NCI-H1930 (cell line): ENCODE data around the gene CDIPT.
"Not testable (repeated sequence)": the region's sequence is repeated elsewhere in the genome, so short reads cannot be mapped to it uniquely, and the experiment has no call there.

Experiments
- DNase-seq, 2 experiments: peaks; one replicate each; lab custom pipeline; 2025; lab: John Stamatoyannopoulos, UW

The CDIPT gene

DNA sequence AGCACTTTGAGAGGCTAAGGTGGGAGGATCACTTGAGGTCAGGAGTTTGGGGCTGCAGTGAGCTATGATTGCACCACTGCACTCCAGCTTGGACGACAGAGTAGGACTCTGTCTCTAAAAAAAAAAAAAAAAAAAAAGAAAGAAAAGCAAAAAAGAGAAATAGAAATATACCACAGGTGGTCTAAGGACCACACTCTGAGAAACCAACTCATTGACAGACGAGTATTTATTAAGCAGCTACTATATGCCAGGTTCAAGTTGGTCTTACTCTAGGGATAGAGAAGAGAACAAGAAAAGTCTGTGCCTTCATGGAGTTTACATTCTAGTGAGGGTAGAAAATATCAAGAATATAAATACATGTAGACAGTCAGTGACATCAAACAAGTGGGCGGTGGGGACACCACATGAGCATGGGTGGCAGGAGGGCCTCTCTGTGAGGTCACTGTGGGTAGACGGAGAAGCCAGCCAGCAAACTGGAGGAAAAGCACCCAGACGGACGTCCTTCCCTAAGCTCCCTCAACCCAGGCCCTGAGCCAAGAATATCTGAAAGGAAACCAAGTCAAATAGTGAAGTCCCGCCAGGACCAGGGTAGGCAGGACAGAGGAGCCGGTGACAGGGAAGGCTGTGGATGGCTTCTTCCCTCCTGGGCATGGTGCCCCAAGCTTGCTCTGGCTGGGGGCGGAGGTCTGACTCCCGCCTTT lies 4.7 kb downstream of the CDIPT start:
- DNase-seq: no peak

DNA sequence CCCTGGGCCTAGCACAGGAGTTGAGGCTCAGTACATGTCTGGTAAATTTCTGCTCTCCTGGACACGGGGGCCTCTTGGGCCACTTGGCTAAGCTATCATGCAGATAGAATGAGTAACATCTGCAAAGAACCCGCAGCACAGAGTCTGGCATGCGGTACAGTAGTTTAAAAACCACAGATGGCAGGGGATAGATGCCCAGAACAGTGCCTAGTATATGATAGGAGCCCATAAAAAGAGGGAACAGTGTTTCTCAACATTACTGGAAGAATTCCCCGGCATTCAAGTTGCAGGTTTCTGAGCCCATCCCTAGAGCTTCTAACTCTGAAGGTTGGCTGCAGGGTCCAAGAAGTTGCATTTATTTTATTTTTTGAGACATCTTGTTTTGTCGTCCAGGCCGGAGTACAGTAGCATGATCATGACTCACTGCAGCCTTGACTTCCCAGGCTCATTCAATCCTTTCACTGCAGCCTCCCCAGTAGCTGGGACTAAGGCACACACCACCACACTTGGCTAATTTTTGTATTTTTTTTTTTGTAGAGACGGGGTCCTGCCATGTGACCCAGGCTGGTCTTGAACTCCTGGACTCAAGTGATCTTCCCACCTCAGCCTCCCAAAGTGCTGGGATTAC lies 5.8 kb downstream of the CDIPT start:
- DNase-seq: no peak

DNA sequence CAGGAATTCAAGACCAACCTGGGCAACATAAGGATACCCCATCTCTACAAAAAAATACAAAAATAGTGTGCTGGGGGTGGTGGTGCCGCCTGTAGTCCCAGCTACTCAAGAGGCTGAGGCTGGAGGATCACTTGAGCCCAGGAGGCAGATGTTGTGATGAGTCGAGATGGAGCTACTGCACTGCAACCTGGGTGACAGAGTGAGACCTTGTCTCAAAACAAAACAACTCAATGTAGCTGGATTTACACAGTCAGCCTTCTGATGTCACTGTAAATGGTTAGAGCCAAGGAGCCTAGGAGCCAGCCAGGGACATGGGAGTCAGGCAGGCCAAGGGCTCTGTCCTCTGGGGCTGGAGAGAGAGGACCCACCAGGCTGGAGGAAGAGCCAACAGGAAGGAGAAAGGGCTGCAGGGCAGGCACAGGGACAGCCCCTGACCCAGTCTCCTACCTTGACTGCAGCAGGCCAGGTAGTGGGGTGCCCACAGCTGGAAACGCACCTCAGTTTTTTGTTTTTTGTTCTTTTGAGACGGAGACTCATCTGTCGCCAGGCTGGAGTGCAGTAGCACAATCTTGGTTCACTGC lies 8.4 kb downstream of the CDIPT start:
- no peak for DNase-seq

DNA sequence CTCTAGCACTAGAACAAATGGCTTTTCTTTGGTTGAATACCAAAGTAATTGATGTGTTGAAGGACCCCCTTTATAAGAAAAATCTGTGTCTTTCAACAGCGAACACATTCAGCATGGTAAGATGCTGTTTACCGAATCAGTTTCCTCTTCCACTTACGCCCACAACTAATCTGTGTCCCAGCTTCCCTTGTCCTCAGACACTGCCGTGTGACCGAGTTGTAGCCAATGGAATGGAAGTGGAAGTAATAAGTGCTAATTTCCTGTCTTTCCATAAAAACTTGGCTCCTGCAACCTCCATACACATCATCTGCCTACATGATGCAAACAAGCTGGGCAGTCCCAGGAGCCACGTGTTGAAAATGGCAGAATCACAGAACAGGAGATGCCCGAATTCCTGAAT lies 10.4 kb downstream of the CDIPT start:
- no peak for DNase-seq

DNA sequence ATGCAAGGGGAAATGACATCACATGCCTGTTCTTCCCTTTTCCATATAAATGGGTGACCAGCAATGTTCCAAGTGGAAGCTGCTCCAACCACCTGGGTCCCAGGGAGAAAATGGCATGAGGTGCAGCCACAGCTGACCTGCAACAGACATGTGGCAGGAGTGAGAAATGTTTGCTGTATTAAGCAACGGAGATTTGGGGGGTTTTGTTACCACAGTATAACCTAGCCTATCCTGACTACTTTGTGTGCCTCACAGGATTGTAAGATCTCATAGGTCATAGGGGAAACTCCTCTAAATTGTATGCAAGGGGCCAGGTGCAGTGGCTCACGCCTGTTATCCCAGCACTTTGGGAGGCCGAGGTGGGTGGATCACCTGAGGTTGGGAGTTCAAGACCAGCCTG lies 12.0 kb downstream of the CDIPT start:
- DNase-seq: no peak

DNA sequence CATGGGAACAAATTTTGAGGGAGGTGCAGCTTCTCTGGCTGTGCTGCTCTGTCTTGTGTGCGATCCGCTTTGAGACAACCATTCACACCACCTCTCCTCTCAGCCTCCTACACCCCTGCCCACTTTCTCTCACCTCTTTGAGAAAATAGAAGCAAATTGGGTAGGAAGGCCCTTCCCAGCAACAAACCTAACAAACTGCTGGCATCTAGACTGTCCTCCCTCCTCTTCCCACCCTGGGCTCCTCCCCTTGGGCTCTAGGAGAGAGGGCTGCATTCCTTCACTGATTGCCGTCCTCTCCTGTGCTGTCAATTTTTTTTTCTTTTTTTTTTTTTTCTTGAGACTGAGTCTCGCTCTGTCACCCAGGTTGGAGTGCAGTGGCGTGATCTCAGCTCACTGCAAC lies 13.5 kb downstream of the CDIPT start:
- no peak for DNase-seq

DNA sequence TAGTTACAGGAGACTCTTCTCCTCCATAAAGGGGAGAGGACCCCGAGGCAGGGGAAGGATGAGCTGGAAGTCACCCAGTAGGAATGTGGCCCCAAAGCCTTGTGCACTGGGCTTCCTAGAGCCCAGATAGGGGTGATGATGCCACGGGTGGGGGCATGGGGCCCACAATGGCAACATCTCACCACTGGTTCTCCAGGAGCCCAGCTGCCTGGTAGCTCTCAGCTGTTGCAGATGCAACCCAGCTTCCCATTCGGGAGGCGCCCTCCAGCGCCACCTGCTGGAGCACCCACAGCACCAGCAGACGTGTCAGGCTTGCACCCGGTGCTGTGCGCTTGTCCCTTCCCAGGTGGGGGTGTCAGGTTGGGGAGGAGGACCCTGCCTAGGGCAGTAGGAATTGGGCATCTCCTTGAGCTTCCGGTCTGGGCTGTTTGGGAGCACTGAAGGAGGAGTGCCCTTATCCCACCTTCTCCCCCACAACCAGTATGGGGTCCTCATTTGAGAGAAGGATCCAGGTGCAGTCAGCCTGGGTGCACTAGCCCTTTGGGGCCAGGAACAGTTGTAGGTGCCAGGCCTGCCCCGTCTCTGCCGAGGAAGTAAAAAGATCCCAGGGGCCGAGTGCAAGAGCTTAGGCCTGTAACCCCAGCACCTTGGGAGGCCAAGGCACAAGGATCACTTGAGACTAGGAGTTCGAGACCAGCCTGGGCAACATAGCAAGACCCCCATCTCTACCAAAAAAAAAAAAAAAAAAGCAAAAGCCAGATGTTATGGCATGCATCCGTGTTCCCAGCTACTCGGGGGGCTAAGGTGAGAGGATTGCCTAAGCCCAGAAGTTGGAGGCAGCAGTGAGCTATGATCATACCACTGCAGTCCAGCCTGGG lies 14.4 kb downstream of the CDIPT start:
- DNase-seq: peak in 1 of 2 experiments; percentile 80

DNA sequence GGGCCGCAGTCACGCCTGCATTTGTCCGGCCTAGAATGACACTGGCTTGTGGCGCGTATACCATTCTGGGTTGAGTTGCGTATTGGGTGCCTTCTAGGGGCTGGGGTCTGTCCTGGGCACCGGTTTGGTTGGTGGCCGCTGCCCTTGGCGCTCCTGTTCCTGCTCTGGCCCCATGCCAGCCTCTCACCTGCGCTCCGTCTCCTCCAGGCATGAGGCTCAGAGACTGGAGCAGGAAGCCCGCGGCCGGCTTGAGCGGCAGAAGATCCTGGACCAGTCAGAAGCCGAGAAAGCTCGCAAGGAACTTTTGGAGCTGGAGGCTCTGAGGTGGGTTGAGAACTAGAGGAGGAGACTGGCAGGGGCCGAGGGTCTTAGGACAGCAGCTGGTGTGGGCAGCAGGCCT lies 17.4 kb downstream of the CDIPT start:
- DNase-seq: no peak

DNA sequence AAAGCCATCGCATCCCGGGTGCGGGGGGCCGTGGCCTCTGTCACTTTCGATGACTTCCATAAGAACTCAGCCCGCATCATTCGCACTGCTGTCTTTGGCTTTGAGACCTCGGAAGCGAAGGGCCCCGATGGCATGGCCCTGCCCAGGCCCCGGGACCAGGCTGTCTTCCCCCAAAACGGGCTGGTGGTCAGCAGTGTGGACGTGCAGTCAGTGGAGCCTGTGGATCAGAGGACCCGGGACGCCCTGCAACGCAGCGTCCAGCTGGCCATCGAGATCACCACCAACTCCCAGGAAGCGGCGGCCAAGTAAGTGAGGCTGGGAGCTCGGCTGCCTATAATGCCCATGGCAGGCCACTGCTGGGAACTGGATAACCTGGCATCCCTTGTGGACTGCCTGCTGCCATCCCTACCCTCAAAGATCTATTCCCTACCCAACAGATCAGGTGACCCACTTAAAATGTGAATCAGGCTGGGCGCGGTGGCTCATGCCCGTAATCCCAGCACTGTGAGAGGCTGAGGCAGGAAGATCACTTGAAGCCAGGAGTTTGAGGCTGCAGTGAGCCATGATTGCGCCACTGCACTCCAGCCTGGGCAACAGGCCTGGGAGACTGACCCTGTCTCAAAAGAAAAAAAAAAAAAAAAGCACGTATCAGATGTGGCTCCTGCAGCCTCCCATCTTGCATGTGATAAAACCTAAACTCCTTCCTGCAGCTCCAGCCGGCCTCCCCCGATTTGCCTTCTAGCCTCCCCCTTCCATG lies 18.3 kb downstream of the CDIPT start:
- no peak for DNase-seq

DNA sequence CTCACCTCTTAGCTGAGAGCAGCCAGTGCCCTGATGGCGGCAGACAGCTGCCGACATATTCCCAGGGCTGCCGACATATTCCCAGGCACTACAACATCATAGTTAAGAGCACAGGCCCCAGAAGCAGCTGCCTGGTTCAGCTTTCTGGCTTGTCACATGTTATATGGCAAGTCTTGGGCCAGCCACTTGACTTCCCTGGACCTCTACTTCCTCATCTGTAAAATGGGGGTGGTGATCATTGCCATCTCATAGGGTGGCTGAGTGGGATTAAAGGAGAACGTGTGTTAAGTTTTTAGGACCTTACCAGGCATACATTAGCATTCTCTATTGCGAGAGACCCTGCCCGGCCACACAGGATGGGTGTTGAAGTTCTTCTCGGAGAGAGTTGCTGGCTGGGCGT lies 19.1 kb downstream of the CDIPT start:
- DNase-seq: no peak

DNA sequence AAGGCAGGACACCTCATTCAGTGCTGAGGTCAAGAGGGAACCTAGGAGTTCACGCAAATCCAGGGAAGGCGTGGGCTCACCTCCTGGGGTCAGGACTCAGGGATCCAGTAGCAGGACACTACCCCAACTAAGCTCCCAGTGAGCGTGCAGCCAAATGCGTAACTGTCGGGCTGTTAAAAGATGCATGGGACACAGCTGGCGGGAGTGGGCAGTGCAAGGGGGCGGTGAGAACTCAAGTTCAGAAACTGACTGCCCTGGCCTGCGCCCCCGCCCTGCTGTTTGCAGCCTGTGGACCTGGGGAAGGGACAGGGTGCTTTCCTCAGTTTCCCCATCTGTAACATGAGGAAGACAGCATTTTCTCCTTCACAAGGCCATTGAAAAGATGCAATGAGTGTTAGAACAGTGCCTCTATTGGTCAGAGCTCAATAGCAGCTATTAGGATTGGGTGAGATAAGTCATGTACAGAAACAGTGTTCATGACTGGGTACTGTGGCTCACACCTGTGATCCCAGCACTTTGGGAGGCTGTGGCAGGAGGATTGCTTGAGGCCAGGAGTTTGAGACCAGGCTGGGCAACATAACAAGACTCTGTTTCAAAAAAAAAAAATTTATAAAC lies 20.2 kb downstream of the CDIPT start:
- DNase-seq: no peak

DNA sequence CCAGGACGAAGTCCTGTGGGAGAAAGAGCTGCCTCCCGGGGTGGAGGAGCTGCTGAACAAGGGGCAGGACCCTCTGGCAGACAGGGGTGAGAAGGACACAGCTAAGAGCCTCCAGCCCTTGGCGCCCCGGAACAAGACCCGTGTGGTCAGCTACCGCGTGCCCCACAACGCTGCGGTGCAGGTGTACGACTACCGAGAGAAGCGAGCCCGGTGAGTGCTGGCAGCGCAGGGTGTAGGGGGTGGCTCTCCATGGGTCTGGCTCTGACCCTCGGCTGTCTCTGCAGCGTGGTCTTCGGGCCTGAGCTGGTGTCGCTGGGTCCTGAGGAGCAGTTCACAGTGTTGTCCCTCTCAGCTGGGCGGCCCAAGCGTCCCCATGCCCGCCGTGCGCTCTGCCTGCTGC lies 21.4 kb downstream of the CDIPT start:
- no peak for DNase-seq

DNA sequence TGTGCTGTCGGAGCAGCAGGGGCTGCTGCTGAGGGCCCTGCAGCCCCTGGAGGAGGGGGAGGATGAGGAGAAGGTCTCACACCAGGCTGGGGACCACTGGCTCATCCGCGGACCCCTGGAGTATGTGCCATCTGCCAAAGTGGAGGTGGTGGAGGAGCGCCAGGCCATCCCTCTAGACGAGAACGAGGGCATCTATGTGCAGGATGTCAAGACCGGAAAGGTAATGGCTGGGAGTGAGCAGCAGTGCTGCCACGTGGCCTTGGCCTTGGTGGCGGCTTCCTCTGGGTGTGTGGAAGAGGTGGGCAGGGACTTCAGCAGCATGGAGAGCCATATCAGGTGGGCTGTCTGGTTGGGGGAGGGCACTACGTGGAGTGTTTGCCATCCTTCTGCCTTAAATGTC lies 22.8 kb downstream of the CDIPT start:
- DNase-seq: no peak

DNA sequence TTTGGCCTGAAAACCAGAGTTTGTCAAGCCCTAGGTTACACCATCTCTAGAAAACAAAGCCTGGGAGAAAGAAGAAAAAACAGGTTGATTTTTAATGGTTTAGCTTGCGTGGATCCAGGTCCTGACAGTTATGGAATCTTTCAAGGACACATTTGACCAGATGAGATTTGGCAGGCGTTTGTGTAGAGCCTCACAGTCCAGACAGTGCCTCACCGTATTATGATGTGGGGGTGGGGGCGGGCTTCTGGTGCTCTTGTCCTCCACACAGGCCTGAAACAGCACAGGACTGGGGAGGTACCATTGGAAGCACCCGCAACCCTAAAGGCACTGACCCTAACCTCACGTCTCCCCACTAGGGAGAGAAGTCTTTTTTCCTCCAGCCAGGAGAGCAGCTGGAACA lies 23.2 kb downstream of the CDIPT start:
- no peak for DNase-seq

DNA sequence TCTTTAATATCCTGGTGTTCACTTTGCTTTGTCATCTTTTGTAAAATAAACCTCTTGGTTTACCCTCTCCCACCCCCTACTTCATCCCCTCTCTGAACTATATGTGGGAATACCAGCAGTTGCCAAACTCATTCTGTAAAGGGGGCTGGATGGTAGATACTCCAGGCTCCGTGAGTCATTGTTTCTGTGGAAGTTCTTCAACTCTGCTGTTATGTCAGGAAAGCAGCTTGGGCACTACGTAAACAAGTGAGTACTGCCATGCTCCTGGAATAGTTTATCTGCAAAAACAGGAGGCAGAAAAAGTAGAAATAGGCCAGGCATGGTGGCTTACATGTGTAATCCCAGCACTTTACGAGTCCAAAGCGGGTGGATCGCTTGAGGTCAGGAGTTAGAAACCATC lies 25.2 kb downstream of the CDIPT start:
- no peak for DNase-seq

DNA sequence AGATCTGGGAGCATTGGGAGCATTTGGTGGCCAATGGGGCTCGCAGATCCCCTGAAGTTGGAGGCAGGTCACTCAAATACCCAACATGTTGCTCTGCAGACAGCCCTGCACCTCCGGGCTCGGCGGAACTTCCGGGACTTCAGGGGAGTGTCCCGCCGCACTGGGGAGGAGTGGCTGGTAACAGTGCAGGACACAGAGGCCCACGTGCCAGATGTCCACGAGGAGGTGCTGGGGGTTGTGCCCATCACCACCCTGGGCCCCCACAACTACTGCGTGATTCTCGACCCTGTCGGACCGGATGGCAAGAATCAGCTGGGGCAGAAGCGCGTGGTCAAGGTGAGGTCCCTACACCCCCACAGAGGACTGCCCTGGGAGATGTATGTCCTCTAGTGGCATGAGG lies 26.4 kb downstream of the CDIPT start:
- no peak for DNase-seq

DNA sequence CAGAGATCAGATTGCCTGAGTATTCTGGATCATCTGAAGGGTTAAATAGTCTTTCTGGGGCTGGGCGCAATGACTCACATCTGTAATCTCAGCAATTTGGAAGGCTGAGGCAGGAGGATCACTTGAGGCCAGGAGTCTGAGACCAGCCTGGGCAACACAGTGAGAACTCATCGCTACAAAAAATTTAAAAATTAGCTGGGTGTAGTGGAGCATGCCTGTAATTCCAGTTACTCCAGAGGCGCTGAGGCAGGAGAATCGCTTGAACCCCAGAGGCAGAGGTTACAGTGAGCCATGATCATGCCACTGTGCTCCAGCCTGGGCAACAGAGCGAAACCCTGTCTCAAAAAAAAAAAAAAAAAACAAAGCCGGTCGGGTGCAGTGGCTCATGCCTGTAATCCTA lies 27.1 kb downstream of the CDIPT start:
- no peak for DNase-seq

DNA sequence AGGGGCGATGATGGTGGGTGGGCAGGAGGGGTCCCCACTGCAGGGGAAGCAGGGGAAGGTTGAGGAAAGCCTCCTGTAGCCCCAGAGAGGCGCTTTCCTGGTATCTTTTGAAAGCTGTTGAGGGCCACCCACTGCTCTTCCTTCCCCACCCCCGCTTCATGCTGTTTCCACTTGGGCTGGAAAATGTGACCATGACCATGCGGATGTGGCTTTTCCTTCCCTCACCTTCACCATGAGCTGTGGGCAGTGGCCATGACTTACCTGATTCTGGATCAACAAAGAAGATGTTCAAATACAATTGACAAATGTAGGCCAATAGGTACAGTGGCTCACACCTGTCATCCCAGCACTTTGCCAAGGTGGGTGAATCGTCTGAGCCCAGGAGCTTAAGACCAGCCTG lies 28.9 kb downstream of the CDIPT start:
- DNase-seq: no peak

DNA sequence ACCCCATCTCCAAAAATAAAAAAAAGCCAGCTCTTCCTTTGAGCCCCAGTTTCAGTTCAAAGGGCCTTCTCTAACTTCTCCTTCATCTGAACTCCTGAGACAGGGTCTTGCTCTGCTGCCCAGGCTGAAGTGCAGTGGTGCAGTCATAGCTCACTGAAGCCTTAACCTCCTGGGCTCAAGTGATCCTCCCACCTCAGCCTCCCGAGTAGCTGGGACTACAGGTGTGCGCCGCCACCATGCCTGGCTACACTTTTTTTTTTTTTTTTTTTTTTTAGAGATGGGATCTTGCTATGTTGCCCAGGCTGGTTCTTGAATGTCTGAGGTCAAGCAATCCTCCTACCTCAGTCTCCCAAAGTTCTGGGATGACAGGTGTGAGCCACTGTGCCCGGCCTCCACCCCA lies 29.8 kb downstream of the CDIPT start:
- not testable (repeated sequence) for DNase-seq

DNA sequence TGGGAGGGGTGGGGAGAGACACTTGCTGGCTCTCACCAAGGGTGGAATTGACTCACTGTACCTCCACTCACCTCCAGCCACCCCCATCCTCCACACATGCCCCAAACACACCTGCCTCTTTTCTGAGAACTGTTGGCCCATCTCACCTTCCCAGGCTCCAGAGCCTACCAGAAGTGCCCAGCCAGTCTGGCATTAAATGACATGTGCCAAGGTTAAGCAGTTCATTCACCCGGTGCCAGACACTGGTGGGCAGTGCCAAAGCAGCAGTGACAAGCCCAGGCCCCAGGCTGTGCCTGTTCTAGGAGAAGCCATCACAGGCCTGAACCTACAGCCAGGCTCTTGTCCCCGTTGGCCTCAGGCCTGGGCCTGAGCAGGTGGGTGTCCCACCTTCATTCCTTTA lies 31.5 kb downstream of the CDIPT start:
- DNase-seq: no peak

DNA sequence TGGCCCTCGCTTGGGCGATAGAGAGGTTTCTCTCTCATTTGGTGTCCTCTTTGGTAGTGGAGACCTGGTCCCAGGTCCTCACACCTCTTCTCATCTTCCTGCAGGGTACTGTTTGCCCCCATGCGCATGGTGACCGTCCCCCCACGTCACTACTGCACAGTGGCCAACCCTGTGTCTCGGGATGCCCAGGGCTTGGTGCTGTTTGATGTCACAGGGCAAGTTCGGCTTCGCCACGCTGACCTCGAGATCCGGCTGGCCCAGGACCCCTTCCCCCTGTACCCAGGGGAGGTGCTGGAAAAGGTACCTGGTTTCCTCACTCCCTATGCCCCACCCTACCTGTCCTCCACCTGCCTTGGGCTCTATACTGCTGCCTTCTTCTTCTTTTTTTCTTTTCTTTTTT lies 32.3 kb downstream of the CDIPT start:
- DNase-seq: no peak

DNA sequence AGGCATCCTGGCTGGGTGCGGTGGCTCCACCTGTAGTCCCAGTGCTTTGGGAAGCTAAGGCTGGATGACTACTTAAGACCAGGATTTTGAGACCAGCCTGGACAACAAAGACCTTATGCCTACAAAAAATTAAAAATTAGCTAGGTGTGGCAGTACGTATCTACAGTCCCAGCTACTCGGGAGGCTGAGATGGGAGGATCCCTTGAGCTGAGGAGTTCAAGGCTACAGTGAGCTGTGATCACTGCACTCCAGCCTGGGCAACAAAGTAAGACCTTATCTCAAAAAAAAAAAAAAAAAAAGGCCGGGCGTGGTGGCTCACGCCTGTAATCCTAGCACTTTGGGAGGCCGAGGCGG lies 36.7 kb downstream of the CDIPT start:
- DNase-seq: no peak
